ENCODE measurements around the gene MTMR12. TPM values are rescaled to one million over a fixed set of nuclear protein-coding genes. Genes with fewer than 3 reads are reported as not detected.
"Not testable (repeated sequence)": the region's sequence is repeated elsewhere in the genome, so short reads cannot be mapped to it uniquely, and the experiment has no call there.

The MTMR12 gene
- total RNA-seq, 1 donor = 17.1 TPM

DNA sequence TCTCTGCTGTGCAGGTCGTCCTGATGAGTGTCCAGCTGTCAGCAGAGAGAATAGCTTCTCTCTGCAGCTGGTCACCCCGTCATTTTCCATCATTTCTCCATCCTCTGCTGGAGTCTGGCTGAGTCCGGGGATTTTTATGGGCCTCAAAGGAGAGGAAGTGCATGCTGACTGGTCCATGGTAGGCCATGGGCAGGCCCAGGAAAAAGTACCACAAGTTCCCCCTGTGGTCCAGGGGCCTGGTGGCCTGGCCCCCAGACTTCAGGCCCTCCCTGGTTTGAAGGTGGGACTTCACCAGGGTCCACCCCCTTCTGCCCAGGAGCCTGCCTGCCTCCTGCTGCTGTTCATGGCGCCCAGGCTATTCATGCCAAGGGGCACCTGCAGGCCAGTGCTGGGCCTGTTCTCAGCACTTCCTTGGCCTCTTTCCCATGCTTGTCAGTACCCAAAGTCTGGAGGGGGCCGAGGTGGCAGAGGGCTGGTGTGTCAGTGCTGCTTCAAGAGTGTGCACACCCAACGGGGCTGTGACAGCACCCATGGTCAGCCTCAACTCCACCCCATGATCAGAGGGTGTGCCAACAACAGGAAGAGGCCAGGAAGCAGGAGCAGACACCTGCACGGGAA lies 7.3 kb upstream of the MTMR12 start:
- TF ChIP-seq, protein P1, sequence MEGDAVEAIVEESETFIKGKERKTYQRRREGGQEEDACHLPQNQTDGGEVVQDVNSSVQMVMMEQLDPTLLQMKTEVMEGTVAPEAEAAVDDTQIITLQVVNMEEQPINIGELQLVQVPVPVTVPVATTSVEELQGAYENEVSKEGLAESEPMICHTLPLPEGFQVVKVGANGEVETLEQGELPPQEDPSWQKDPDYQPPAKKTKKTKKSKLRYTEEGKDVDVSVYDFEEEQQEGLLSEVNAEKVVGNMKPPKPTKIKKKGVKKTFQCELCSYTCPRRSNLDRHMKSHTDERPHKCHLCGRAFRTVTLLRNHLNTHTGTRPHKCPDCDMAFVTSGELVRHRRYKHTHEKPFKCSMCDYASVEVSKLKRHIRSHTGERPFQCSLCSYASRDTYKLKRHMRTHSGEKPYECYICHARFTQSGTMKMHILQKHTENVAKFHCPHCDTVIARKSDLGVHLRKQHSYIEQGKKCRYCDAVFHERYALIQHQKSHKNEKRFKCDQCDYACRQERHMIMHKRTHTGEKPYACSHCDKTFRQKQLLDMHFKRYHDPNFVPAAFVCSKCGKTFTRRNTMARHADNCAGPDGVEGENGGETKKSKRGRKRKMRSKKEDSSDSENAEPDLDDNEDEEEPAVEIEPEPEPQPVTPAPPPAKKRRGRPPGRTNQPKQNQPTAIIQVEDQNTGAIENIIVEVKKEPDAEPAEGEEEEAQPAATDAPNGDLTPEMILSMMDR (IDR thresholded peaks at IDR 0.05; ENCODE audit: insufficient read depth, low read length) = no peak
- DNase-seq (ENCODE audit: low read depth) = no peak
- H3K4me3 ChIP-seq (ENCODE audit: low read depth, low read length) = no peak overlapping the region

GRCh38 chr5:32319392-32319791 lies 6.7 kb upstream of the MTMR12 start:
- DNase-seq (ENCODE audit: low read depth) = no peak
- TF ChIP-seq, protein P1 (IDR thresholded peaks at IDR 0.05; ENCODE audit: insufficient read depth, low read length) = no peak
- no peak overlapping the region for H3K4me3 ChIP-seq (ENCODE audit: low read depth, low read length)

- DNase-seq (ENCODE audit: low read depth) = no peak
These were observed 4.3 kb upstream of the MTMR12 start for GRCh38 chr5:32317041-32317440.

GRCh38 chr5:32315221-32316014 lies 2.7 kb upstream of the MTMR12 start:
- DNase-seq (ENCODE audit: low read depth) = no peak

More at GRCh38 chr5:32317041-32317440, 4.3 kb upstream of the MTMR12 start:
- TF ChIP-seq, protein P1 (IDR thresholded peaks at IDR 0.05; ENCODE audit: insufficient read depth, low read length) = no peak
- H3K4me3 ChIP-seq (ENCODE audit: low read depth, low read length) = no peak overlapping the region

DNA sequence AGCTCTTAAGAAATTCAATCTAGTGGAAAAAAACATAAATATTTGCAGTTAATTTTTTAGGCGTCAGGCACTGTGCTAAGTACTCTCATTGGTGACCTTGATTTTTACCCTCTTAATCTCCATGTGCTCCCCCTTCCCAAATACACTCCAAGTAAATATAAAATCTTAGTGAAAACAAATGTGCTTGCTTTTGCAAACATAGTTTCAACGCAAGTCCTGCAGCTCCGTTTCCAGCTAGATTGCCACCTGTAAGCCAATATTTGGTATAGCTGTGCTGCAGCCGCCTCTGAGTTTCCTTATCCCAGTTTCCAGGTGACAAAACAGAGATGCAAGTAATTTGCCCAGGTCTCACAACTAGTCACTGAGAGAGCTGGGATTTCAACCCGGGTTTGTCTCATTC lies 1.9 kb upstream of the MTMR12 start:
- TF ChIP-seq, protein P1 (IDR thresholded peaks at IDR 0.05; ENCODE audit: insufficient read depth, low read length) = no peak
- H3K4me3 ChIP-seq (ENCODE audit: low read depth, low read length) = no peak overlapping the region
- DNase-seq (ENCODE audit: low read depth) = no peak

More at GRCh38 chr5:32315221-32316014, 2.7 kb upstream of the MTMR12 start:
- no peak overlapping the region for H3K4me3 ChIP-seq (ENCODE audit: low read depth, low read length)
- TF ChIP-seq, protein P1 (IDR thresholded peaks at IDR 0.05; ENCODE audit: insufficient read depth, low read length) = no peak

- not testable (repeated sequence) for H3K4me3 ChIP-seq (ENCODE audit: low read depth, low read length); DNase-seq (ENCODE audit: low read depth)
These were observed 1.4 kb upstream of the MTMR12 start for GRCh38 chr5:32314152-32314488.

- peak; percentile 68 for DNase-seq (ENCODE audit: low read depth)
- TF ChIP-seq, protein P1 (IDR thresholded peaks at IDR 0.05; ENCODE audit: insufficient read depth, low read length) = no peak
- H3K4me3 ChIP-seq (ENCODE audit: low read depth, low read length) = peak overlapping the region; percentile 81
These were observed 543 bp downstream of the MTMR12 start for GRCh38 chr5:32312197-32312594.

Measured in fibroblast of the aortic adventitia (primary cell).